NCI-H524 (cell line): Measurements from ENCODE around the gene SNAPC4.
"Not testable (repeated sequence)": the region's sequence is repeated elsewhere in the genome, so short reads cannot be mapped to it uniquely, and the experiment has no call there.

Experiments
- DNase-seq, 2 experiments: peaks; one replicate each; lab custom pipeline; 2025; lab: John Stamatoyannopoulos, UW

SNAPC4 gene

DNA sequence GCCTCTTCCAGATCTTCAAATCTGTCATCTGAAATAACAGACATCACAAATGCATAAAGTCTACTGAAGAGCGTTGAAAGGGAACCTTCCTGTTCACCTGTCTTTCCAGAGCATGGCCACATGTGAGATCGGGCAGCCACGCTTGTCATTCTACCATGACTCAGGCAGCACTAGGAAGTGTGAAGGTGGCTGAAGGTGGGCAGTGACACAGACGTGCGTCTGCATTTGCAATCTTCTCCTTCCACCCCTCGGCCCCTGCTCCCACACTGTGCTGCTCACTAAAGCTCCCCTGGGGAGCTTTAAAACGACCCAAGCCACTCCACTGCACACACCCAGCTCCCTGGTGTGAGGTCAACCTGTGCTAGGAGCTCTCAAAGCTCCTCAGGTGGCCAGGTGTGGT lies 7.9 kb upstream of the SNAPC4 start:
- DNase-seq = no peak

DNA sequence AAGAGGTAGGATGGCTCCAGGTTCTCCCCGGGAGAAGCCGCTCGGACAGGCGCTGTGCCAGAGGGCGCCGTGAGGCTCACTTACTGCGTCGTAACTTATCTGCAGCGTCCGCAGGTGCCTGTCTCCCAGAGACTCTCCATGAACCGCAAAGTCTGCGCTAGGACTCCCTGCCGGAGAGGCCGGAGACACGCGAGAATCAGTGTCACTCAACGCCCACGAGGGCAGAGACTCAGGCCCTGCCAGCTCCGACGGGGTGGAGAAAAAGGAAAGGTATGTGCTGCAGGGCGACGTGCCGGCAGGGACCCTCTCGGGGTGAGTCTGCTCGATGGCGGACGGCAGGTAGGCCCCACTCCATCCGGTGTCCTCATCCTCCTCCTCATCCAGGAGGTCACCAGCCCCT lies 7.1 kb upstream of the SNAPC4 start:
- DNase-seq = not testable (repeated sequence)

DNA sequence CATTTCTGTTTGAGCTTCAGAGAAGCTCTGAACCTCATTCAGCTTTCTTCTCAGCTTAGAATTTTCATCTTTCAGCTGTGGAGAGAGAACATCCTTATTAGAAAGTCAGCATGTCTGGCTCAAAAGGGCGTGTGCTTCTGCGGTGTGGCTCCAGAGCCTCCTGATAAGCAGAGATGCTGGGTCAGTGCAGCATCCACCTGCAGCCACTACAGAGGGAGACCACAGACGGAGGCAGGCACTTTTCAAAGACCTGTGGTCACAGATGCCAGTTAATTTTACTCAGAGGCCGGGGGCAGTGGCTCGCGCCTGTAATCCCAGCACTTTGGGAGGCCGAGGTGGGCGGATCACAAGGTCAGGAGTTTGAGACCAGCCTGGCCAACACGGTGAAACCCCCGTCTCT lies 5.9 kb upstream of the SNAPC4 start:
- not testable (repeated sequence) for DNase-seq

DNA sequence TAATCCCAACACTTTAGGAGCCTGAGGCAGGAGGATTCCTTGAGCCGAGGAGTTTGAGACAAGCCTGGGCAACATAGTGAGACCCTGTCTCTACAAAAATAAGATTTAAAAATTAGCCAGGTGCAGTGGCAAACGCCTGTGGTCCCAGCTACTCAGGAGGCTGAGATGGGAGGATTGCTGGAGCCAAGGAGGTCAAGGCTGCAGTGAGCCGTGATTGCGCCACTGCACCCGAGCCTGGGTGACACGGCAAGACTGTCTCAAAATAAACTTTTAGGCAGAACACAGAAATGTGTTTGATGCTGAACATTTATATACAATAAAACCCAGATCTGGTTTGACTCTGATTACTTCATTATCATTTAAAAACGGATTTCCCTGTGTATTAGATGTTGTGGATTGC lies 5.5 kb upstream of the SNAPC4 start:
- DNase-seq = no peak

DNA sequence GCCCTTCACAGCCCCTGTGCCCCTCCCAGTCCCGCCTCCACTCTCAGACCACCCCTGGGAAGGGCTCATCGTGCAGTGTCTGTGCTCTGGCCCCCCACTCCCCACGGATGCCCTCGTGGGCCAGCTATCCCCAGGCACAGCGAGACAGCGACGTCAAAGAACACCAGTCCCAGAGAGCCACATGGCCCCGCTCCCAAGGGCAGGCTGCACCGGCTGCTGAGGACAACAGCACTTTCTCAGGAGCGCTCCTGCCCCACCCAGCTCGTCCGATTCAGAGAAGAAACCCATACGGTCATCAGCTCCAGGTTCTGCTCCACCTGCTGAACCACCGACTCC lies 4.8 kb upstream of the SNAPC4 start:
- no peak for DNase-seq

DNA sequence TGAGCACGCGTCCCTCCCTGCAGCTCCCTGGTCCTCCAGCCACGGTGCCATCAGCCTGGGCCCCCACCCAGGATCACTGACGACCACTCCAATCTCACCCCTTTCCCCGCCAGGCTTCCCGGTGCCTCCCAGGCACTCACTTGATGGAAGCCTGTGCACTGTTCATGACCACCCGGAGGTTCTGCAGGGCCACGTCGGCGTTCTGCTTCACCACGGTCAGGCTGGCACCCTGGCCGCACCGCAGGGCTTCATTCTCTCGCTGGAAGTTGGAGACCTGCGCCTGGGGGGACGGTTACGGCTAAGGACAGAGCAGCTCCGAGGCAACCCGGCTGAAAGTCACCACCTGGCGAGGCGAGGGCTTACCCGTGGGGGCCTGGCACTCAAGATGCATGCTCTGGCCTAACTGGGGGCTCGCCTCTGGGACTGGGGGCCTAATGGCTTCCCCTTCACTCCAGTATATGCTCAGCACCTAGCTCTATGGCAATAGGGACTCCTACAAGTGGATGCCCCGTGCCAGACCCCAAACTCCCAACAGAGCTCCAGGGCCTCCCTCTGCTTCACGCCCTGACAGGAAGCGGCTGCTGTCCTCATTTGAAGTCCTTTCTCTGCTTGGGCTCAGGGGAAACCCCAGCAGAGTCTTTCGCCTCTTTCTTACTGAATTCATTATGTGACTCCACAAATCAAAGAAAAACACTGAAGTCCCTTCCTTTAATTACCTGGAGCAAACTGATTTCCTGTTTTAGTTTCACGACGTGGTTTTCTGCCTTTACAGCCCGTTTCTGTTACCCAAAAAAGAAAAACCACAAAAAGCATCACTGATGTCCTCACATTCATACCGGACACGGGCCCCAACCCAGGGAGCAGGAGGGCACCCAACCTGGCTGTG lies 4.2 kb upstream of the SNAPC4 start:
- DNase-seq = no peak

DNA sequence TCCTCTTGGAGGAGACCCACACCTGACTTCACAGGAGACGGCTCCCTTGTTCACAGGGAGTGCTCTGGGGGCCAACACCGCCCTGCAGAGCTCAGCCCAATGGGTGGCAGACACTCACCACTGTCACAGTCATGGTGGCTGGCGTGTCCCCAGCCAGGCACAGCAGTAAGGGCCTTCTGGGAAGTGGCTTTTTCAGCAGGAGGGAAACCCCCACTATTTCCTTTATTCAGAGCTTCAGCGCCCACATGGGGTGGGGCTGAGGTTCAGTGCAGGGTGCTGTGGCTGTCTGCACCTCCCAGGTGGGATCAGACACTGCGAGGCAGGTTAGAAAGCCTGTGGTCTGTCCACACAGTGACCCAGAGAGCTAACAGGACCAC lies 3.6 kb upstream of the SNAPC4 start:
- DNase-seq = no peak

DNA sequence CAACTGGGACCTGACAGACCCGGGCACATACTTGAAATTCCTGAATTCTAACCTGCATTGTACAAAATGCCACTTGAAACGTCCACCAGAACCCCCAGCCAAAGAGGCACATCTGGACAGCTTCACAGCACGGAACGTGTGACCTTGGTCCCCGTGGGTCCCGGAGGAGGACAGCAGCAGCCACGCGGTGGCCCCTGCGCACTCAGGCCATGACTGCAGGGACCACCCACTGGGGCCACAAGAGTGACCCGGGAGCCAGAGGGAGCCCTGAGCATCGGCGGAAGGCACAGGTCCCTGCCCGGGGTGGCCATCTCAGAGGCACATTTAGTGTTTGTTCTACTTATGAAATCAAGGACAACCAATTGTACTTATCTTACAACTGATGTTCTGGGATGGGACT lies 2.1 kb upstream of the SNAPC4 start:
- no peak for DNase-seq

DNA sequence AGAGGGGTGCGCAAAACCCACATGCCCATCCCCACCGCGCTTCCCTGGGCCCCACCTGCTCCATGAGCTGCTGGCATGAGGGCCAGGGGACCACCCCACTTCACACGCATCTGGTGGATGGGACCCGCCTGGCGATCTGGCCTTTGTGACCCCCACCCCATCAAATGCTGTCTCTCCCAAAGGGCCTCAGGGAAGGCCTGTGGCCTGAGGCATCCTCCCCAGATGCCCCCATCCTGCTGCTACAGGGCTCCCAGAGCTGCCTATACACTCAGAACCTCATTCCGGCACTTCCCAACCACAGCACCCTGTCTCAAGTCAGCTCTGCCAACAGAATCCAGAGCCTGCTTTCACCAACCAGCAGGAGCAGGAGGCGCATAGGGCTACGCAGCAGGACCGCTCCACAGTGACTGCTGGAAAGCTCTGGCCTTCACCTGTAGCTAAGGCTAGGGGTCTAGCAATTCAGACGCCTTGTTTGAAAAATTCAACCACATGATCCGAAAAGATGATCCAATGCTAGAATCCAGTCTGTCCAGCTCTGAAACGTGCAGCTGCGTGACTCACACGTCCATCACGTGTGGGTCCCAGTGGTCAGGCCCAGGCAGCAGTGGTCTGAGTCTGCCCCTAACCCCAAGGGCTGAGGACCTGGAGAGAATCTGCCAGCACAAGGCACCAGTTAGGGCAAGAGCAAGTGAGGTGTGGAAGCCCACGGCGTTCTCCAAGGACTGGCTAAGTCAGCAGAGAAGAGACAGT lies 1.4 kb upstream of the SNAPC4 start:
- no peak for DNase-seq

DNA sequence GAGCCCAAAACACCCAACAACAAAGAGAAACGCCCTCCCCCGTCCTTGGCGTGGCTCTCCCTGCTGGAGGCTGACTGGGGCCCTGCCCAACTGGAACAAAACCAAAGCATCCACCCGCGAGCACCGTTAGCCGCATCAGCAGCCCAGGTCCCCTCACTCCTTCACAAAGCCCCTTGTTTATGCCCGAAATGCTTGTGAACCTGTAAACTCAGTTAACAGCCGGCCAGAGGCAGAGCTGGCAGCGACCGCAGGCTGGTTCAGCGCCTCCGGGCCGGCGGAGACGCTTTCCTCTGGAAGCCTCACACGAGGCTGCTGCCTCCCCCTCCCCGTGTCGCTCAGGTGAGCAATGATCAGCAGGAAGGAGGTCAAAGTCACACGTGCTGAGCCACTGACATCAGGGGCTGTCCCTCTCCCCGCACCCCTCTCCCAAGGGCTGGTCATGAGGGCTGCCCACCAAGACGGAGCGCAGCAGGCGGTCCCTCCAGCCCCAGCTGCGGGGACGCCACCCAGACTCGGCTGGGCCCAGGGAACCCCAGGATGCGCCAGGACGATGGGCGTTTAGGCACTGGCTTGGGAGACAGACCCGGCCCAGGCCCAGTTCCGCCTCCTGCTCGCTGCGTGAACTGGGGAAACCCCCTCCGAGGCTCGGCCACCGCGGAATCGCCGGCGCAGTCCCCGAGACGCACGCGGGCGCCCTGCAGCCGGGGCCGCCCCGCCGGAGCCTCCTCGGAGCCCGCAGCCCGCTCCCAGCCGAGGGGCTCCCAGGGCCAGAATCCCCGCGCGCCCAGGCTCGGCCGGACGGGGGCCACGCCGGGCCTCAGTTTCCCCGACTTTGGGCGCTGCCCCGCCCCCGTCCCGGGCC lies 563 bp downstream of the SNAPC4 start:
- DNase-seq = no peak

DNA sequence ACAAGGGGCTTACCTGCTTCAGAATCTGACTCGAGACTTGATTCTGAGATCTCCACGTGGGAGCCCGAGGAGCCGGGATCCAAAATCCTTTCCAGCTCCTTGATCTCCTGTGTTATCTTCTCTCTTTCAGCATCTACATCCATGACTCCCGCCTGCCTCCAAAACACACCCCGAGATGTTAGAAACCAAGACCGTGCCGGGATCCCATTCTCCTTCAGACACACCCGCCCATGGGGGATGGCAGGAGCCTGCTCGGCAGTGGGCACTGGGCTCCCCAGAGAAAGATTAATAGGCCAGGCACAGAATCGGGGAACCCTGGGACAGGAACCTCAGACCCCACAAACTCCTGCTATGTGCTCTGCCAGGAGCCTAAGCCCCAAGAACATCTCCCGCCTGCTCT lies 1.7 kb downstream of the SNAPC4 start:
- DNase-seq = no peak

DNA sequence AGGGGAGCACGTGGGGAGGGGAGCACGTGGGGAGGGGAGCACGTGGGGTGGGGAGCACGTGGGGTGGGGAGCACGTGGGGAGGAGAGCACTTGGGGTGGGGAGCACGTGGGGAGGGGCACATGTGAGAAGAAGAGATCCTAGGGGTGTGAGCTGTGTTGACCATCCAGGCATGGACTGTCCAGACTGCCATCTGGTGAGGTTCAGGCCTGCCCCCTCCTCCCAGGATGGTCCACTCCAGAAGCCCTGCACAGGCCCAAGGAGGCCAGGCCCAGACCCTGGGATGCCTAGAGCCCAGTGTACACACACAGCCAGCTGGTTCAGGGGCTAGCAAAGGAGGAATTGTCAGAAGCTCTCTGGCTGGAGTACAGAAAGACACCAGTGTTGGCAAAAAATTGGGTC lies 2.3 kb downstream of the SNAPC4 start:
- DNase-seq = no peak

DNA sequence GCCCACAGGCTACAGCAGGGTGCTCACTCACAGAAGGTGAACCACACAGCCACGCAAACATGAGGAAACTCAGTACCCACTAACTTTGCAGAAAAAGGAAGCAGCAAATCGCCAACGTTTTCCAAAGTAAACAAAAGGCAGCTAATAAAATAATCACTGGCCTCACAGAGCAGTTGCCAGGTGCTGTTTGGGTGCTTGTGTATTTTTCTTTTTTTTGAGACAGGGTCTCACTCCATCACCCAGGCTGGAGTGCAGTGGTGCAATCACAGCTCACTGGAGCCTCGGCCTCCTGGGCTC lies 3.8 kb downstream of the SNAPC4 start:
- DNase-seq = no peak

DNA sequence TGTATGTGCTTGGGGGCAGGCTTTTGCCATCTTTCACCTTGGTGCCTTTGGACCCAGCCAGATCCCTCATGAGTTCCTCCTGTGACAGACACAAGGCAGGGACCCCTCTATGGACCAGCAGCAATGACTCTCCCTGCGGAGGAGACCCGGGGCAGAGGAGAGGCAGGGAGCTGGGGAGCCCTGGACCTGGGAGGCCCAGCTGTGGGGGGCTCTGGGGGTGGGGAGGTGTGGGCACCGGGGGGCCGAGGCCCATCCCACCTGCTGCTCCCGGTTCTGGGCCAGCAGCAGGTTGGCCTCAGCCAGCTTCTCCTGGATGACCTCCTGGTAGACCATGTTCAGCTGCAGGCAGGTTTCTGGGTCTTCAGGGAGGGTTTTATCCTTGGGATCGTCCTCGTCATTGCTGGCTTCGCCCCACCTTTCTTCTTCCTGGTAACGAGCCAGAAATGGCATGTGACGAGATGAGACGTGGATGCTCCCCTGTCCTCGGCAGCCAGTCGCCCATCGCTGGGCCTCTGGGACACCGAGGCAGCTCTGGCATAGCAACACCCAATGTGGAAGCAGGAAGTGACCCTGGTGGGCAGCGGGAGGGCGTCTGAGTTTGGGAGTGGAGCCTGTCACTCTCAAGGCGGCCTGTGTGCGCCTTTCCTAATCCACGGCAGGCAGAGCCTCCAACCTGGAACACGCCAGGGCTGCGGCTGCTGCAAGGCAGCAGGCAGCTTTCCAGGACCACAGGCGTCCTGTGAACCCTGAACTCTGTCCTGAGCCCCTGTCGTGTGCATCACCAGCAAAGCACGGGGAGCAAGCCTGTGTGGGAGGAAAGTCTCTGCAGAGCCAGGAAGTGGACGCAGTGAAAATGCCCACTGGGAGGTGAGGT lies 4.4 kb downstream of the SNAPC4 start:
- DNase-seq = no peak

DNA sequence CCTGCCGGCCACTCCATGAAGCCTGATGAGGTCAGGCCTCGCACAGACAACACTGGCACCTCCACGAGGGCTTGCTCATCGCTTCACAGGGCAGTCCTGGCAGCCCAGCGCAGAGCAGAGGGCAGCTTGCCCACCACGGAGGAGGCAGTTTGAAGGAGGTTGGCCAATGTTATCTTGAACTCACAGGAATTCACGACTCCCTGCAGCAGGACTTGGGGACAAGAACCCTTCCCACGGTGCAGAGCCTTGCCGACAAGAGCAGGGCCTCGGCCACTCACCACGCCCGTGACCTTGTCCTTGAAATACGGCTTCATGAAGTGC lies 5.0 kb downstream of the SNAPC4 start:
- no peak for DNase-seq

DNA sequence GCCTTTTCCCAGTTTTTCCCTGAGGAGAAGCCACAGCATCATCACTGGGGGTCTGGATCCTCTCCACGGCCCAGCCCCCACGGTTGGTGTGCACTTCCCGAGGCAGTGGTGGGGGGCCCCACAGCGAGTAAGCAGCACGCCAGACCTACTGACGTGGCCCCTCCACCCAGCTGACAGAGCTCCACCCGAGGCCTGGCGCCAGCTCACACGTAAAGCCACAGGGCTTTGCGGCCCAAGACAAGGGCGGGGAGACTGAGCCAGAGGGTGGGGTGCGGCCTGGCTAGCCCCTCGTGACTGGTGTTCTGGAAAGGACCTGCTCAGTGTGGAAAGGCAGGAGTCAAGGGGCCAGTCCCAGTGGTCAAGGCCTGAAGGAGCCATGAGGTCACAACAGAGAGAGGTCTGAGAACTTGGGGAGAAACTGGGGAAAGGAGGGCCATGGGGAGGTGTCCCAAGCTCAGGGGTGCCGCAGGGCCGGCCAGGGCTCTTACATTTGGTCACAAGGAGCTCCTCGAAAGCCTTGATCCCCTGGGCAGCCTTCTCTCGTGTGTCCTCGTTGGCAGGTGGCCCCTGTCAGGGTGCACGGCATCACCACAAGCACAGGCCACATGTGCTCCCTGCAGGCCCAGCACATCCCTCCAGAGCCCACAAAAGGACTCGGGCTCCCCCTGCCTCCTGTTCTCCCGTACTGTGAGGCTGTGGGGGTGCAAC lies 5.5 kb downstream of the SNAPC4 start:
- no peak for DNase-seq

DNA sequence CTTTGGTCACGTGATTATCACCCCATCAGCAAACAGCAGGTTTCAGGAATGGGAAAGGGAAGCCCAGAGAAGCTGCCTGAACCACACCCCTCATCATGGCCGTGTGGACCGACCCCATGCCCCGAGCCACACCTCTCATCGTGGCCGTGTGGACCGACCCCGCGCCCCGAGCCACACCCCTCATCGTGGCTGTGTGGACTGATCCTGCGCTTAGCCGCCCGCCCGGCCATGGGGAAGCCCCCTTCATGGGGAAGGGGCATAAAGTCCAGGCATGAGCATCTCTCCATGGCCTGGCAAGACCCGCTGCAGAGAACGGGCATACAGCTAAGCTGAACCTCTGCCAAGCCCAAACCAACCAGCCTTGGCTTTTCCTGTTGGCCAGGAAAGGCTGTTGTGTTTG lies 6.4 kb downstream of the SNAPC4 start:
- no peak for DNase-seq

DNA sequence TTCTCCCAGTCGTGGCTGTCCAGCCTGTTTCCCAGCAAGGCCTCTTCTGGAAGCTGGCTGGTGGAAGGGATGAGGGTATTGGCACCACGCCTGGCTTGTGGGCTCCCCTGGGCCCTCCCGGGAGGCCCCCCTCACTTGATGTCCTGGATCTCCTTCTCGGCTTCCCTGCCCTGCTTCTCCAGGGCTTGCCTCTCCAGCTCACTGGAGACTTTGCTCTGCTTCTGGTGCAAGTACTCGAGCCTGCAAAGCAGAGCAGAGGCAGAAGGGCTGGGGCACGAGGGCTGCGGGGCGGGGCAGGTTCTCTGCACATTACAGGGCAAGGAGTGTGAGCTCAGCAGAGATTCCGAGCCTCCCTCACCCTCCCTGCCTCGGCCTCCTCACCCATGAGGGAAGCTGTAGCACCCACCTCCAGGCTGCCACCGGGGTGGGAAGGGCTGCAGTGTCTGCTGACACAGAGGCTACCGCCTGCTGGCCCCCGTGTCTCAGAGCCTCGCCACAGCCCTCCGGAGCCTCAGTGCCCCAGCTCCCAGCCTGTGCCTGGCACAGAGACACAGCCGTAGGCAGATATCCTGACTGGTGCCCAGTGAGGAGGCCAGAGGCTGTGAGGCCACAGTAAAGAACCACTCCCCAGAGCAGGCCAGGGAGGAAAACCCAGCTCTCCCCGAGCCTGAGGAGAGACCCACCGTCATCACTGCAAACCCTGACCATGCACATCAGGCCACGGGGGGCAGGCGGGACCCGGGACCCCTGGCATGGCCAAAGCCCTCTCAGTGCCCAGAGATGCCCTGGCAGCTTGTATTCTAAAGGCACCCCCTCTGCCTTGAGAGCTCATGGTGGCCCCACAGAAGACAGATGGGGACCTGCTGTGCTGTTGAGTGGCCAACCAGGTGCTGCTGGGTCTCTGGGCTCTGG lies 7.2 kb downstream of the SNAPC4 start:
- DNase-seq = no peak

DNA sequence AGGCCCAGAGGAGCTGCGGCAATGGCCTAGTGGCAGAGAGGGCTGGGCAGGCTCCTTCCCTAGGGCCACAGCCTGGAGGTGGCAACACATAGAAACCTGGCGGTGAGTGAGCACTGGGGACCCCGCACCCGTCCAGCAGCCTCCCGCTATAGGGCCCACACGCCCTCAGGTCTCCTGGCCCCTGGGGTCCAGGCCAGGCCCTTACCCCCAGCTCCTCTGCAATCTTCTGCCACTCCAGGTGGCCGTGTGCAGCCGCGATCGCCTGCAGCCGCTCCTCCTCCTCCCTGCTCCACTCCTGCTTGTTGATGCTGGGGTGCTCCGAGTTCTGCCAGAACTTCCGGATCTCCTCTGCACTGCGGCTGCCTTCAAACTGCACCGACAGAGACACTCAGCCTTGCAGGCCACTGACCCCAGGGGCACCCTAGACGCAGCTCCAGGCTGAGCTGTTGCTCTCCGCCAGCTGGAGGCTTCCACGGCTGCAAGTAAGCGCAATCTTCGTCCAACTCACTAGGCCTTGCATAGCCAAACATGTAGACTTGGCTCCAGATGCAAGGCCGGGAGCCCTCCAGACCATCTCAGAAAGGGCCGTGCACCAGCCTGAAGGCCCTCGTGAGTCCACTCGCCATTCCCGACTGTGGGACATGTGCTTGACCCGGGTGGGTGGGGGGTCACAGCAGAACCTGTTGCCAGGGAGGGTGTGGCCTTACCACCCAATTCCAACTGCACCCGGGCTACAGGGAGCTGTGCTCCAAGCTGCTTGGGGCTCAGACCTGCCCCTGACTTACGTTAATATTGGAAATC lies 8.0 kb downstream of the SNAPC4 start:
- DNase-seq = no peak

DNA sequence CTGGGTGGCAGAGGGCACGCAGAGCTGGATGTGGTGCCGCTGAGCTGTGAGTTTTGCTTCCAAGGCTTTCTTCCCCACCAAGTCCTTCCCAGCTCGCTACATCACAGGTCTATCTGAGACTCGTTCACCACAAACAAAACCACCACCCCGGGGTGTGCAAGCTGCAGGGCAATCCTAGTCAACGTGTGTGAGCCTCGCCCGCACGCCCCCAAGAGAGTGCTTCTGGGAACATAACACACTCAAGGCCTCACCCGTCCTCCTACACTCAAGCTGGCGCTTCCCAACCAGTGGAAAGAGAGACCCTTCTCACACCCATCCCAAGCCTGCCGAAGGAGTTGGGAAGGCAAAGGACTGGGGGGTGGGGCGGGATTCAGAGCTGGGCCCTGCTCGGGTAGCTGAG lies 10.6 kb downstream of the SNAPC4 start:
- no peak for DNase-seq
